Measurements from ENCODE around the gene CCDC117. TPM values are rescaled to one million over a fixed set of nuclear protein-coding genes. Genes with fewer than 3 reads are reported as not detected.
A peak's percentile ranks its signal among the peaks of the same experiment; 100 is the strongest.
"Not testable (repeated sequence)": the region's sequence is repeated elsewhere in the genome, so short reads cannot be mapped to it uniquely, and the experiment has no call there.

Gene CCDC117
- total RNA-seq, 4 donors from 2014 or later = 23.2 to 40.1 (median 30.5) TPM

GRCh38 chr22:28741785-28742561 lies 30.5 kb upstream of the CCDC117 start, which contains the start of the genes CHEK2 and HSCB:
CHEK2 (minus strand) TSS chr22:28741820; CDS start chr22:28734721, 7,099 bp downstream.
HSCB (plus strand) TSS chr22:28742039; CDS start chr22:28742096, 57 bp downstream.
- peaks cover 0 to 34% of the 10 kb centered on the region in 2 donors for H3K36me3 ChIP-seq
- no peaks in the 10 kb centered on the region for H3K9me3 ChIP-seq
- TF ChIP-seq, protein P1, sequence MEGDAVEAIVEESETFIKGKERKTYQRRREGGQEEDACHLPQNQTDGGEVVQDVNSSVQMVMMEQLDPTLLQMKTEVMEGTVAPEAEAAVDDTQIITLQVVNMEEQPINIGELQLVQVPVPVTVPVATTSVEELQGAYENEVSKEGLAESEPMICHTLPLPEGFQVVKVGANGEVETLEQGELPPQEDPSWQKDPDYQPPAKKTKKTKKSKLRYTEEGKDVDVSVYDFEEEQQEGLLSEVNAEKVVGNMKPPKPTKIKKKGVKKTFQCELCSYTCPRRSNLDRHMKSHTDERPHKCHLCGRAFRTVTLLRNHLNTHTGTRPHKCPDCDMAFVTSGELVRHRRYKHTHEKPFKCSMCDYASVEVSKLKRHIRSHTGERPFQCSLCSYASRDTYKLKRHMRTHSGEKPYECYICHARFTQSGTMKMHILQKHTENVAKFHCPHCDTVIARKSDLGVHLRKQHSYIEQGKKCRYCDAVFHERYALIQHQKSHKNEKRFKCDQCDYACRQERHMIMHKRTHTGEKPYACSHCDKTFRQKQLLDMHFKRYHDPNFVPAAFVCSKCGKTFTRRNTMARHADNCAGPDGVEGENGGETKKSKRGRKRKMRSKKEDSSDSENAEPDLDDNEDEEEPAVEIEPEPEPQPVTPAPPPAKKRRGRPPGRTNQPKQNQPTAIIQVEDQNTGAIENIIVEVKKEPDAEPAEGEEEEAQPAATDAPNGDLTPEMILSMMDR (IDR thresholded peaks at IDR 0.05 in 4 of 5, conservative IDR thresholded peaks at IDR 0.05 in 1 of 5) = peak in 1 of 5 experiments; percentile 15
- TF ChIP-seq POLR2A (IDR thresholded peaks at IDR 0.05) = peak; percentile 64 to 75
- H3K4me1 ChIP-seq = peaks cover 12 to 13% of the 10 kb centered on the region in 2 donors
- in situ Hi-C loops (cut with MboI; ENCODE audit: low sequenced_read_pairs in 4 of 4) (loop anchor here in 1 of 4 donors (10.0 kb wide), 1 partner anchor 137 kb away; no protein-coding TSS in a partner anchor), intact Hi-C loops (cut with DNase I; ENCODE audit: low total_unique reads) (loop anchor here (1.0 to 10.0 kb wide), 3 partner anchors 30 to 137 kb away; partner anchors contain the start of genes CCDC117 and XBP1)
- H3K27ac ChIP-seq = peak within 1 kb of the TSS; percentile 90 to 99 (median 94)
- H3K4me3 ChIP-seq = peak within 1 kb of the TSS; percentile 62 to 98 (median 82)
- ATAC-seq (peak; percentile 99), DNase-seq (peak; percentile 98)
- H3K27me3 ChIP-seq = no peaks in the 10 kb centered on the region

GRCh38 chr22:28742562-28742962 lies 29.9 kb upstream of the CCDC117 start:
- DNase-seq (no peak), ATAC-seq (no peak)
- H3K4me1 ChIP-seq = peaks cover 12 to 13% of the 10 kb centered on the region in 2 donors
- H3K27me3 ChIP-seq = no peaks in the 10 kb centered on the region
- peak overlapping the region; percentile 90 to 99 (median 94) for H3K27ac ChIP-seq
- H3K9me3 ChIP-seq = no peaks in the 10 kb centered on the region
- H3K4me3 ChIP-seq = peak overlapping the region; percentile 62 to 98 (median 82)
- peaks cover 0 to 40% of the 10 kb centered on the region in 2 donors for H3K36me3 ChIP-seq
- intact Hi-C loops (cut with DNase I; ENCODE audit: low total_unique reads) (loop anchor here (1.0 to 10.0 kb wide), 3 partner anchors 30 to 138 kb away; partner anchors contain the start of genes CCDC117 and XBP1), in situ Hi-C loops (cut with MboI; ENCODE audit: low sequenced_read_pairs in 4 of 4) (loop anchor here in 1 of 4 donors (10.0 kb wide), 1 partner anchor 138 kb away; no protein-coding TSS in a partner anchor)
- TF ChIP-seq, protein P1 (IDR thresholded peaks at IDR 0.05 in 4 of 5, conservative IDR thresholded peaks at IDR 0.05 in 1 of 5) = no peak
- no peak for TF ChIP-seq POLR2A (IDR thresholded peaks at IDR 0.05)

GRCh38 chr22:28743852-28744251 lies 28.6 kb upstream of the CCDC117 start:
- ATAC-seq = no peak
- no peak for DNase-seq
- TF ChIP-seq, protein P1 (IDR thresholded peaks at IDR 0.05 in 4 of 5, conservative IDR thresholded peaks at IDR 0.05 in 1 of 5) = no peak
- no peak for TF ChIP-seq POLR2A (IDR thresholded peaks at IDR 0.05)
- intact Hi-C loops (cut with DNase I; ENCODE audit: low total_unique reads) = loop anchor here (10.0 kb wide), 1 partner anchor 139 kb away; no protein-coding TSS in a partner anchor
- Histone ChIP-seq H3K36me3 (peaks cover 0 to 53% of the 10 kb centered on the region in 2 donors), H3K4me1 (peaks cover 12 to 13% of the 10 kb centered on the region in 2 donors), H3K4me3 (no peak overlapping the region), H3K27ac (no peak overlapping the region), H3K9me3 (no peaks in the 10 kb centered on the region), H3K27me3 (no peaks in the 10 kb centered on the region)
- in situ Hi-C loops (cut with MboI; ENCODE audit: low sequenced_read_pairs in 4 of 4) = loop anchor here in 1 of 4 donors (10.0 kb wide), 1 partner anchor 139 kb away; no protein-coding TSS in a partner anchor

- intact Hi-C loops (cut with DNase I; ENCODE audit: low total_unique reads) (no loop called here), in situ Hi-C loops (cut with MboI; ENCODE audit: low sequenced_read_pairs in 4 of 4) (no loop called here)
- no peak overlapping the region for H3K4me3 ChIP-seq
- H3K27ac ChIP-seq = no peak overlapping the region
- no peaks in the 10 kb centered on the region for H3K27me3 ChIP-seq
- H3K36me3 ChIP-seq = peaks cover 0 to 43% of the 10 kb centered on the region in 2 donors
- no peak for ATAC-seq
- DNase-seq = no peak
- H3K9me3 ChIP-seq = no peaks in the 10 kb centered on the region
- no peak for TF ChIP-seq POLR2A (IDR thresholded peaks at IDR 0.05)
- TF ChIP-seq, protein P1 (IDR thresholded peaks at IDR 0.05 in 4 of 5, conservative IDR thresholded peaks at IDR 0.05 in 1 of 5) = no peak
- no peaks in the 10 kb centered on the region for H3K4me1 ChIP-seq
Observed at GRCh38 chr22:28750471-28750881, 22.0 kb upstream of the CCDC117 start.

DNA sequence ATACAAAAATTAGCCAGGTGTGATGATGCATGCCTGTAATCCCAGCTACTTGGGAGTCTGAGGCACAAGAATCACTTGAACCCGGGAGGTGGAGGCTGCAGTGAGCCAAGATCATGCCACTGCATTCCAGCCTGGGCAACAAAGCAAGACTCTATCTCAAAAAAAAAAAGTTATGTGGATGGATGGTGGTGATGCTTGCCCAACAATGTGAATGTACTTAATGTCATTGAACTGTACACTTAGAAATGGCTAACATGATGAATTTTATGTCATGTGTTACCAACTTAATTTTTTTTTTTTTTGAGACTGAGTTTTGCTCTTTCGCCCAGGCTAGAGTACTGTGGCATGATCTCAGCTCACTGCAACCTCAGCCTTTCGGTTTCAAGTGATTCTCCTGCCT lies 18.0 kb upstream of the CCDC117 start:
- H3K36me3 ChIP-seq; intact Hi-C loops (cut with DNase I; ENCODE audit: low total_unique reads); in situ Hi-C loops (cut with MboI; ENCODE audit: low sequenced_read_pairs in 4 of 4); H3K27ac ChIP-seq; H3K4me3 ChIP-seq; DNase-seq; H3K27me3 ChIP-seq; ATAC-seq; H3K9me3 ChIP-seq; H3K4me1 ChIP-seq: not testable (repeated sequence)
